ENCODE results near the gene RETREG3.
"Not testable (repeated sequence)": the region's sequence is repeated elsewhere in the genome, so short reads cannot be mapped to it uniquely, and the experiment has no call there.

The RETREG3 gene

DNA sequence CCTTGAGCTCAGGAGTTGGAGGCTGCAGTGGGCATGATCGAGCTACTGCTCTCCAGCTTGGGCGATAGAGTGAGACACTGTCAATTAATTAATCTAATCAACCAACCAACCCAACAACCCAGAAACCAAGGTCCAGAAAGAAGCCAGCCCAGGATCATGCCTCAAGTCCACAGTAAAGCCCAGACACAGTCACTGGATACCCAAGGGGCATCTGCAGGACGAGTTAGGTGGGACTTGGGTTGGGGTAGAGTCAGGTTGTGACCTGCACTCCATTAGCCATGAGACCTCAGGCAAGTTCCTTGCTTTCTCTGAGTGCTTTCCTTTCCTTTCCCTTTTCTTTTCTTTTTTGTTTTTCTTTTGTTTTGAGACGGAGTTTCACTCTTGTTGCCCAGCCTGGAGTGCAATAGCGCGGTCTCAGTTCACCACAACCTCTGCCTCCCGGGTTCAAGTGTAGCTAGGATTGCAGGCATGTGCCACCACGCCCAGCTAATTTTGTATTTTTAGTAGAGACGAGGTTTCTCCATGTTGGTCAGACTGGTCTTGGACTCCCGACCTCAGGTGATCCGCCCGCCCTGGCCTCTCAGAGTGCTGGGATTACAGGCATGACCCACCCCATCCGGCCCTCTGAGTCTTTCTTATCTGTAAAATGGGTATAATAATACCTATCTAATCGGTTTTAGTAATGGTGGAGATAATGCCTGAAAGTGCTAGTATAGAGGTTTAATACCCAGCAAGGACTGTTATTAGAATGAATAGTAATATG lies 60.0 kb downstream of the RETREG3 start:
- DNase-seq: no peak

DNA sequence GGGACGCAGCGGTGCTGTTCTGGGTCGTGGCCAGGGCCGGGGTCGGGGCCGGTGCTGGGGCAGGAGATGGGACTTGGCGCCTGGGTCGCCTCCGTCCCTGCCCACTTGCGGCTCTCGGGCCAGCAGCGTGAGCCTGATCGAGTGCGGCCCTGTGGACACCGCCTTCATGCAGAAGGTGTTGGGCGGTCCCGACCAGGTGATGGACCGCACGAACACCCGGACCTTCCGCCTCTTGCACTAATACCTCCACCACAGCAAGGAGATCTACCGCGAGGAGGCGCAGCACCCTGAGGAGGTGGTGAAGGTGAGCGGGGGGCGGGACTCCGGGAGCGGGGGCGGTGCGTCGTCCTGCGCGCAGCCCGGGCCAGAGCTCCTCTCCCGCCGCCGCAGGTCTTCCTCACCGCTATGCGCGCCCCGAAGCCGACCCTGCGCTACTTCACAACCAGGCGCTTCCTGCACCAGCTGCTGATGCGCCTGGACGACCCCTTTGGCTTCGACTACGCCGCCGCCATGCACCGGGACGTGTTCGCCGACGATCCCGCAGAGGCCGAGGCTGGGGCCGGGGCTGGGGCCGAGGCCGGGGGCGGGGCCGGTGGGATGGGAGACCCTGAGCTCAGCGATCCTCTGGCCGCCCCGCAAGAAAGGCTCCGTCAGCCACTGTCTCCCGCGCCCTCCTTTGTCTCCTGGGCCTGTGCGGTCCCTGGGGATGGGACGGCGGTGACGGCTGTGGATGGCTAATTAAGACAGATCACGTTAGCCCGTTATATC lies 60.9 kb downstream of the RETREG3 start:
- DNase-seq: peak; percentile 87

DNA sequence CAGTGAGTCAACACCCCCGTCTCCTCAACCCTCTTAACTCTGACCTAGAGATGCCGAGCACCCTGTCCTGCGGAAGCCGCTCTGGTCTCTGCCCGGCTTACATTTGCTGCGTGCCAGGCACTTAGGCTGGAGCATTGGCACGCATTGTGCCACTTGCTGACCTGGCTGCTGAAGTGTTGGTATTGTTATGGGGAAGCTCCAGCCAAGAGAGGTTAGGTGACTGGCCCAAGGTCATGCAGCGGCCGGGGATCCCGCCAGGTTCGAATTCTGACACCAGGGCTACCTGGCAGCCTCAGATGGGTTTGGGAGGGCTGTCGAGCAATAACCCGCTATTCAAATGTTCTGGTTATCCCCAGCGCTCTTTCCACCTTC lies 61.5 kb downstream of the RETREG3 start:
- DNase-seq: no peak

DNA sequence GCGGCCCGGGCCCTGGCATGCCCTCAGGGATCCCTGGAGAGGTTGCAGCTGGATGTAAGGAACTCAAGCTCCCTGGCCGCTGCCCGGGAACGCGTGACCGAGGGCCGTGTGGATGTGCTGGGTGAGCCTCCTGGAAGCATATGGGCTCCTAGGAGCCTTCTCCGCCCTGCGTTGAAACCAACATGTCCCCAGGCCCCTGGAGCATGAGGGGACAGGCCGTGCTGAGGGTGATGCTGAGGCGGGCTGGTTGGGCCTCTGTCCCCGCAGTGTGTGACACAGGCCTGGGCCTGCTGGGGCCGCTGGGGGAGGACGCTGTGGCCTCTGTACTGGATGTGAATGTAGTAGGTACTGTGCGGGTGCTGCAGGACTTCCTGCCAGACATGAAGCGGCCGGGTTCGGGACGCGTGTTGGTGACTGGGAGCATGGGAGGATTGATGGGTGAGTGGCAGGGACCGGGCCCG lies 62.1 kb downstream of the RETREG3 start:
- DNase-seq: no peak

DNA sequence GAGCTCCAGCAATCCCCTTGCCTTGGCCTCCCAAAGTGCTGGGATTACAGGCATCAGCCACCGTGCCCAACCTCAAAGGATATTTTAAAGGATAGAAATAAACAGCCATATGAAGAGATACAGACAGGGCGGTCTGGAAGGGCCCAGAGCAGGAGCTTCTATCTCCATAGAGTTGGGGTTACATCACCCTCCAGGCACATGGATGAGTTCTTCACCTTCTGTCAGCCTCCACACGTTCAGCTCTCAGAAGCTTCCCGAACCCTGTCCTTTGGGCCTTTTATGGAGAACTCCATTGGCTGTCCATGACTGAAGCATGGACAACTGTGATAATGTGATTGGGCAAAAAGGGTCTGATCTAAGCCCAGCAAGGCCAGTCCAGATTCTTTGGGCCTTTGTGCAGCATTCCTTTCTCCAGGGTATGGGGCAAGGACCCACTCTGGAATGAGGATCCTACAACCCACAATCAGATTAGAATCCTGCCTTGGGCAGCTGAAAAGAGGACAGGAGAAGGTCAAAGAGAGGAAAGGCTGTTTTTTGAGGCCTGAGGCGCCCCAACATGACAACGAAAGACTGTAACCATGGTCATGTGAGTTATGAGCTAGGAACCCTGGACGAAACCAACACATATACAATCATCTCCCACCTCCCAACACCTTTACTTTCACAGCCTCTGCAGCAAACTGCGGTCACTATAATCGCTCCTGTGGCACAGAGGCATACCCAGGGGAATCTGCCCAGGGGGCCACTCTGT lies 63.2 kb downstream of the RETREG3 start:
- DNase-seq: not testable (repeated sequence)

DNA sequence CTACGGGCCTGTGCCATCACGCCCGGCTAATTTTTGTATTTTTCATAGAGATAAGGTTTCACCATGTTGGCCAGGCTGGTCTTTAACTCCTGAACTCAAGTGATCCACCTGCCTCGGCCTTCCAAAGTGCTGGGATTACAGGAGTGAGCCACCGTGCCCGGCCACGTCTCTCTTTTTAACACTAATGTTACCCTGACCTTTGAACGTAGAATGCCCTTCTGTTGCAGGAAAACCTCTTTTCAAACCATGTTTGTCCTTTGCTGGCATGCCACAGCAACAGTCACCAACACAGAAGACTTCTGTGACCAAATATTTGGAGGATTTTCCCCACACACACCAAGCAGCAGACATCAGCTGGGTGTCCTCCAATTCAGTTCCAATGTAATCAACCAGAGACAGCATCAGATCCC lies 64.3 kb downstream of the RETREG3 start:
- no peak for DNase-seq

DNA sequence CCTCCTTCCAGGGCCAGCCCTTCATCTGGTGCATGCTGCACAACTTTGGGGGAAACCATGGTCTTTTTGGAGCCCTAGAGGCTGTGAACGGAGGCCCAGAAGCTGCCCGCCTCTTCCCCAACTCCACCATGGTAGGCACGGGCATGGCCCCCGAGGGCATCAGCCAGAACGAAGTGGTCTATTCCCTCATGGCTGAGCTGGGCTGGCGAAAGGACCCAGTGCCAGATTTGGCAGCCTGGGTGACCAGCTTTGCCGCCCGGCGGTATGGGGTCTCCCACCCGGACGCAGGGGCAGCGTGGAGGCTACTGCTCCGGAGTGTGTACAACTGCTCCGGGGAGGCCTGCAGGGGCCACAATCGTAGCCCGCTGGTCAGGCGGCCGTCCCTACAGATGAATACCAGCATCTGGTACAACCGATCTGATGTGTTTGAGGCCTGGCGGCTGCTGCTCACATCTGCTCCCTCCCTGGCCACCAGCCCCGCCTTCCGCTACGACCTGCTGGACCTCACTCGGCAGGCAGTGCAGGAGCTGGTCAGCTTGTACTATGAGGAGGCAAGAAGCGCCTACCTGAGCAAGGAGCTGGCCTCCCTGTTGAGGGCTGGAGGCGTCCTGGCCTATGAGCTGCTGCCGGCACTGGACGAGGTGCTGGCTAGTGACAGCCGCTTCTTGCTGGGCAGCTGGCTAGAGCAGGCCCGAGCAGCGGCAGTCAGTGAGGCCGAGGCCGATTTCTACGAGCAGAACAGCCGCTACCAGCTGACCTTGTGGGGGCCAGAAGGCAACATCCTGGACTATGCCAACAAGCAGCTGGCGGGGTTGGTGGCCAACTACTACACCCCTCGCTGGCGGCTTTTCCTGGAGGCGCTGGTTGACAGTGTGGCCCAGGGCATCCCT lies 65.7 kb downstream of the RETREG3 start:
- no peak for DNase-seq

DNA sequence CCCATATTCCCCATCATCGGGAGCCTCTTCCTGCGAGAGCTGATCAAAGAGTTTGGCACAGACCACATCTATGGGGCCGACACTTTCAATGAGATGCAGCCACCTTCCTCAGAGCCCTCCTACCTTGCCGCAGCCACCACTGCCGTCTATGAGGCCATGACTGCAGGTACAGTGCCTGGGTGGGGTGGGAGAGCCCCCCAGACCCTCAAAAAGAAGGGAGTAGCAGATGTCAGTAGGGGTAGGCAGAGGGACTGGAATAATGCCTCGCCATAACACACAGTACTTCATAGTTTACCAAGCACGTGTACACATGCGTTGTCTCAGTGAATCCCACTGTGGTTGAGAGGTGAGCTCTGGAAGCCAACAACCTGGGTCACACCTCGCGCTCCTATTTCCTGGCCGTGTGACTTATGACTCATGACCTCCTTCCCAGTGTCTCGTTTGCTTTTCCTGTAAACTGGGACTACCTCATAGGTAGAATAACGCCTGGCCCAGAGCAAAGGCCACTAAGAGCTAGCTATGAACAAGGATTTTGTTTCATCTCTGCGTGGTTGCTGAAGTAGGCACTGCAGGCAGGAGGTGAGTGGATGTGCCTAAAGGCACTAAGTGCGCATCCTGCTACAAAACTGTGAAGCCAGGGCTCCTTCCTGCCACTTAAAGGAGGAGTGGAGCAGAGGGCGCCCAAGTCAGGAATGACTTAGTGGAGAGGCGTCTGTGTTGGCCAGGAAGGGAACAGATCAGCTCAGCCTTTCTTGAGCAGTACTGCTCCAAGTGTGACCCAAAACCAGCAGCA lies 67.9 kb downstream of the RETREG3 start:
- DNase-seq: no peak

DNA sequence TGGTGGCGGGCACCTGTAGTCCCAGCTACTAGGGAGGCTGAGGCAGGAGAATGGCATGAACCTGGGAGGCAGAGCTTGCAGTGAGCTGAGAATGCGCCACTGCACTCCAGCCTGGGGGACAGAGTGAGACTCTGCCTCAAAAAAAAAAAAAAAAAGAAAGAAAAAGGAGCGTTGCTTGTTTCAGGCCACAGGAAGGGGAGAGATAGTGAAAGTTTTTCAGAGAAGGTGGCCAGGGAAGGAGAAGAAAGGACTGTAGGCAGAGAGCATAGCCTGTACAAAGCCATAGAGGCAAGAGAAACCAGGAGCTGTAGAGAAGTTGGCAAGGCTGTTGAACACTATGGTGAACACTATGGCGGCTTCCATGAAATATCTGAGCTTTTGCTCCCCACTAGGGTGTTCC lies 68.6 kb downstream of the RETREG3 start:
- not testable (repeated sequence) for DNase-seq

DNA sequence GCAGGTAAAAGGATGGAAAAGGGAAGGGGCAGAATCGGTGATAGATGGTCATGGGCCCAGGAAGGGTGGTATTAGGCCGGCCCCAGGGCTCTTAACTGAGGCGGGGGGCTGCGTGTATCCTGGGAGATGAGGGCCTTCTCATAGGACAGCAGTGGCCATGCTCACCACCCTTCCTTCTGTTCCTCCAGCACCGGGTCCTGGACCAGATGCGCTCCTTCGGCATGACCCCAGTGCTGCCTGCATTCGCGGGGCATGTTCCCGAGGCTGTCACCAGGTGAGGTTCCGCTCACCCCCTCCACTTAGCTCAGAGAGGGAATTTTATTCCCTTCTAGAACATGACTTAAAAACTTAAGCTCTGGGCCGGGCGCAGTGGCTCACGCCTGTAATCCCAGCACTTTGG lies 70.7 kb downstream of the RETREG3 start:
- no peak for DNase-seq

DNA sequence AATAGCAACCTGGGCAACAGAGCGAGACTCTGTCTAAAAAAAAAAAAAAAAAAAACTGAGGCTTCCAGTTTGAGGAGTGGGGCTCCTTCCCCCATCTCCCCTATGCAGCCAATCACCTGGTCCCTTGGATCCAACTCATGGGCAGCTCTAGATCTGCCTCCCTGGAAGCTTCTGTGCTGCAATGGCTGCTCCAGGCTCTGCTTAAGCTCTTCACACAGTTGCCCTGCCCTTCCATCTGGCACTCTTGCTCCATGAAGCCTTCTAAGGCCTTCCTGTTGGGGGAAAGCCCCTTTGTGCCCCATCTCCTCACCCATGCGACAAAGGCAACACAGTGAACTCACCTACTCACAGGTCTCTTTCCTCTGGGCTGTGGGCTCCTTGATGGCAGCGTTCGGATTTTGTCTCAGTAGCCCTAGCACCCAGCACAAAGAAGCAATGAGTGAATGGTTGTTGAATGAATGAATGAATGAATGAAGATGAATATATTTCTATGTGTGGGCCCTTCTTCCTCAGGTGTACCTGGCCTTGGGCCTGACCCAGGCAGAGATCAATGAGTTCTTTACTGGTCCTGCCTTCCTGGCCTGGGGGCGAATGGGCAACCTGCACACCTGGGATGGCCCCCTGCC lies 71.2 kb downstream of the RETREG3 start:
- DNase-seq: no peak

DNA sequence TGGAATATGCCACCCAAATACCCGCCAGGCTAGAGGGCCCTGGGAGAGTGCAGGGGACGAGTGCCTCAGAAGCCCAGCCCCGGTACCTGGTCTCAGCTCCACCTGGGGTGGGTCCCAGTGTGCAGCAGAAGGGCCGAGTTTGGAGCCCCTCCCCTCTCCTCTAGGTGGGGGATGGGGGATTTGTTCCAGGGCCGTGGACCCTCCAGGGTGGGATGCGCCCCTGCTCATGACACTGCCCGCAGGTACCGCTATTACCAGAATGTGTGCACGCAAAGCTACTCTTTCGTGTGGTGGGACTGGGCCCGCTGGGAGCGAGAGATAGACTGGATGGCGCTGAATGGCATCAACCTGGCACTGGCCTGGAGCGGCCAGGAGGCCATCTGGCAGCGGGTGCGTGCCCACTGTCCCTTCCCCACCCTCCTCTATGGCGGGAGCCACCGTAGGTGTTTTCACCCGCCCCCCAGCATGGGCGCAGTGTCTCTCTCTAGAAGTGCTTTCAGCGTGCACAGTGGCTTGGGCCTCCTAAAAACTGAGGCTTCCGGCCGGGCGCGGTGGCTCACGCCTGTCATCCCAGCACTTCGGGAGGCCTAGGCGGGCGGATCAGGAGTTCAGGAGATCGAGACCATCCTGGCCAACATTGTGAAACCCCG lies 71.9 kb downstream of the RETREG3 start:
- no peak for DNase-seq

DNA sequence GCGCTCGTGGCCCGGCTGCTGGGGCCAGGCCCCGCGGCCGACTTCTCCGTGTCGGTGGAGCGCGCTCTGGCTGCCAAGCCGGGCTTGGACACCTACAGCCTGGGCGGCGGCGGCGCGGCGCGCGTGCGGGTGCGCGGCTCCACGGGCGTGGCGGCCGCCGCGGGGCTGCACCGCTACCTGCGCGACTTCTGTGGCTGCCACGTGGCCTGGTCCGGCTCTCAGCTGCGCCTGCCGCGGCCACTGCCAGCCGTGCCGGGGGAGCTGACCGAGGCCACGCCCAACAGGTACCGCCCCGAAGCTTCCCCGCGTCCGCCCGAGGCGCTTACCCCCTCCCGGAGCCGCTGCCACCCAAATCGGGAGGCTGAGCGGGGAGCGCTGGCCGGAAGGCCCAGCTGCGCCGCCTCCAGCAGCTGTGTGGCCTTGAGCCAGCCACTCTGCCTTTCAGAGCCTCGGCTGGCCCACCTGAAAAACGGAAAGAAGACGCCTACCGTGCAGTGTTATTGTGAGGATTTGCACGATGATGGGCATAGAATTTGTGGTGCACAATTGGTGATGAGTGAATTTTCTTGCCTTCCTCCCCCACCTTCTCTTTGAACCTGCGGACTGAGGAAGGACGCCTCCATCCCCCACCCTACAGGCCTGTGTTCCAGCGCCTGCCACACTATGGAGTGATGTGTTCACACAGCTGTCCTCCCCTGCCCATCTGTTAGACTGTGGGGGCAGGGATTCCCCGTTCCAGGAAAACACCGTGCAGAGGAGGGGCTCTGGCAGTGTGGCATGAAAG lies 72.6 kb downstream of the RETREG3 start:
- peak; percentile 87 for DNase-seq

DNA sequence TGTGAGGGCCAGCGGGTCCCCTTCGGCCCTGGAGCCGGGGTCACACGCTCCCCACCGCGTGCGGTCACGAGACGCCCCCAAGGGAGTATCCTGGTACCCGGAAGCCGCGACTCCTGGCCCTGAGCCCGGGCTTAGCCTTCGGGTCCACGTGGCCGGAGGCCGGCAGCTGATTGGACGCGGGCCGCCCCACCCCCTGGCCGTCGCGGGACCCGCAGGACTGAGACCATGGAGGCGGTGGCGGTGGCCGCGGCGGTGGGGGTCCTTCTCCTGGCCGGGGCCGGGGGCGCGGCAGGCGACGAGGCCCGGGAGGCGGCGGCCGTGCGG lies 73.2 kb downstream of the RETREG3 start, which contains the start of gene NAGLU:
Gene NAGLU, plus strand, starts transcription at position 194 of the 324 bp plus-strand sequence. Its CDS starts 32 bp downstream, at position 226.
- DNase-seq: peak; percentile 93

DNA sequence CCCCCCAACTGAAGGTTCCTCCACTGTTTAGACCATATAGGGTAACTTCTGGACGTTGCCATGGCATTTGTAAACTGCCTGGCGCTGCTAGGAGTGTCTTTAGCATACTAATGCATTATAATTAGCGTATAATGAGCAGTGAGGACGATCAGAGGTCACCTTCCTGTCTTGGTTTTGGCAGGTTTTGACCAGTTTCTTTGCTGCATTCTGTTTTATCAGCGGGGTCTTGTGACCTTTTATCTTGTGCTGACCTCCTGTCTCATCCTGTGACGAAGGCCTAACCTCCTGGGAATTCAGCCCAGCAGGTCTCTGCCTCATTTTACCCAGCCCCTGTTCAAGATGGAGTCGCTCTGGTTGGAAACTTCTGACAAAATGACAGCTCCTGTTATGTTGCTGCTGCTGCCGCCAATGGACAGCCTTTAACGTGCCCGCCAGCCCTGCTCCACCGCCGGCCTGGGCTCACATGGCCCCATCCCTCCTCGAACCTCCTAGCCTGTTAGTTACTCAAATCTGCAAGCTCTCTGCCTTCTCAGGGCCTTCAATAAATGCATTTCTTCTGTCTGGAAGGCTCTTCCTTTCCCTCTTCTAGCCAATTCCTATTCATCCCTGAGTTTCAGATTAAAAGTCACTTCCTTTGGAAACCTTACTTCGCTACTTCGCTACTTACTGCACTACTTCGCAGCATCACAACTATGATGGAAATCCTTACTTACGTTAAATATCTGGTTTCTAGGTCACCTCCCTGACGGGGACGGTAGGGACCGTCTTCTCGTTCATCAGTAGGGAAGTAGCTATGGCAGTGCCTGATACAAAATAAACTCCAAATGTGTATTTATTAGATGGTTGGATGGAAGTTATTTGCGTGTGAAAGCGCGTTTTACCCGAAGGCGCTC lies 73.8 kb downstream of the RETREG3 start:
- DNase-seq: no peak

DNA sequence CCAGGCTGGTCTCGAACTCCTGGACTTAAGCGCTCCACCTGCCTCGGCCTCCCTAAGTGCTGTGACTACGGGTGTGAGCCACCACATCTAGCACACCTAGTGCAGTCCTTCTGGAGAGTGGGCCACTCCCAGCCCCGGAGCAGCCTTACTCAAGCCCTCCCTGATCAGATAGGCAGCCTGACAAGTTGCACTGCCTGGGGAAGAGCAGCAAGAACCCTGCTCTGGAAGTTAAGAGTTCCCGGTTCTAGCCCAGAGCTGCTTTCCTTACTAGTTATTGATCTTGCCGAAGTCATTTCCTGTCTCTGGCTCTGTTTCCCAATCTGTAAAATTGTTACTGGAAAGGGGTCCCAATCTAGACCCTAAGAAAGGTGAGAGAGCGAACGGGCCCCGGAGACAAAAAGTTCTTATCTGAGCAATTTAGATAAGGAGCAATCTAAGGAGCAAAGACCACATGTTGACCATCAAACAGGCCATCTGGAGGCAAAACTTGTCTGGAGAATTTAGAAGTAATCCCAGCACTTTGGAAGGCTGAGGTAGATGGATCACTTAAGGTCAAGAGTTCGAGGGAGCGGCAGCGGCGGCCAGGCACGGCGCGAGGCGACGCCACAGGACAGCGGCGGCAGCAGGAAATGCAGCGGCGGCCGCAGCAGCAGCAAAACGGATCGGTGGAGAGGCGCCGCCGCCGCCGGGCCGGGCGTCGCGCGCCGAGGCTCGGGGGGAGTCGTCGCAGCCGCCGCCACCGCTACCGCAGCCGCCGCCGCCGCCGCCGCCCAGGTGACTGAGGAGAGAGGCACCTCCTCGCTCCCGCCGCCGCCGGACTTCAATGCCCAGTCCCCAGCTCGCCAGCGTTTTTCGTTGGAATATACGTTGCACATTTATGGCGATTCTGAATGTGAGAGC lies 77.5 kb downstream of the RETREG3 start:
- DNase-seq: peak; percentile 77

DNA sequence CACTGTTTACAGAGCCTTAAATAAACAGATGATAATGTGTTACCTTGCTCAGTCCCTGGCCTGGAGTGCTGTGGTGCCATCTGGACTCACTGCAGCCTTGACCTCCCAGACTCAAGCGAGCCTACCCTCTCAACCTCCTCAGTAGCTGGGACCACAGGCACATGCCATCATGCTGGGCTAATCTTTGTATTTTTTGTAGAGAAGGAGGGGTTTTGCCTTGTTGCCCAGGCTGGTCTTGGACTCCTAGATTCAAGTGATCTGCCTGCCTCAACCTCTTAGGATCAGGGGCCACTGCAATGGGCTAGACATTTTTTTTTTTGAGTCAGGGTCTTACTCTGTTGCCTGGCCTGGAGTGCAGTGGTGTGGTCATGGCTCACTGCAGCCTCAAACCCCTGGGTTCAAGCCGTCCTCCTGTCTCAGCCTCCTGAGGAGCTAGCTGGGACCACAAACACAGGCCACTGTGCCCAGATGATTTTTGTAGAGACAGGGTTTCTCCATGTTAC lies 78.2 kb downstream of the RETREG3 start:
- DNase-seq: no peak
